SK-N-SH (cell line): ENCODE results near the gene GFOD2. TPM values are rescaled to one million over a fixed set of nuclear protein-coding genes. Genes with fewer than 3 reads are reported as not detected.

ENCODE experiments used
- polyA plus RNA-seq, 3 experiments: library from polyadenylated mRNA; depleted of rRNA; stranded (reverse); fragments of >200 nt; gene quantifications; 2 replicates each; pipeline ENCODE4 v1.2.3, GENCODE V29; 2012

GFOD2 gene
- polyA plus RNA-seq, 1 of the 3 experiments (the other 2 are of a cell fraction): 19.0 TPM

Other genes starting within 250 kb of the GFOD2 start
- gene ATP6V0D1, start 238.2 kb downstream of the GFOD2 start, polyA plus RNA-seq (2012; rRNA removed): 111 and 135 TPM in 2 replicates
- gene AGRP, start 235.8 kb downstream of the GFOD2 start, polyA plus RNA-seq (2012; rRNA removed): not detected in 2 replicates
- gene RIPOR1, start 190.5 kb downstream of the GFOD2 start, polyA plus RNA-seq (2012; rRNA removed): 12.1 and 24.7 TPM in 2 replicates
- 18.8 and 19.6 TPM in 2 replicates for gene CTCF, start 156.8 kb downstream of the GFOD2 start, polyA plus RNA-seq (2012; rRNA removed)
- 4.4 and 4.9 TPM in 2 replicates for gene CARMIL2, start 74.2 kb downstream of the GFOD2 start, polyA plus RNA-seq (2012; rRNA removed)
- 31.3 and 37.8 TPM in 2 replicates for gene ACD, start 59.1 kb downstream of the GFOD2 start, polyA plus RNA-seq (2012; rRNA removed)
- gene PARD6A, start 58.4 kb downstream of the GFOD2 start, polyA plus RNA-seq (2012; rRNA removed): 5.7 and 9.0 TPM in 2 replicates
- gene ENKD1, start 52.6 kb downstream of the GFOD2 start, polyA plus RNA-seq (2012; rRNA removed): 19.5 and 21.0 TPM in 2 replicates
- gene C16orf86, start 52.5 kb downstream of the GFOD2 start, polyA plus RNA-seq (2012; rRNA removed): 4.3 and 5.1 TPM in 2 replicates
- gene RANBP10, start 87.2 kb upstream of the GFOD2 start, polyA plus RNA-seq (2012; rRNA removed): 11.9 and 12.1 TPM in 2 replicates
- gene TSNAXIP1, start 87.6 kb upstream of the GFOD2 start, polyA plus RNA-seq (2012; rRNA removed): 4.4 and 6.8 TPM in 2 replicates
- 32.3 and 34.8 TPM in 2 replicates for gene THAP11, start 123.0 kb upstream of the GFOD2 start, polyA plus RNA-seq (2012; rRNA removed)
- gene NUTF2, start 127.6 kb upstream of the GFOD2 start, polyA plus RNA-seq (2012; rRNA removed): 287 and 449 TPM in 2 replicates
- 48.6 and 57.6 TPM in 2 replicates for gene CENPT, start 128.4 kb upstream of the GFOD2 start, polyA plus RNA-seq (2012; rRNA removed)
- 38.0 and 45.1 TPM in 2 replicates for gene EDC4, start 153.7 kb upstream of the GFOD2 start, polyA plus RNA-seq (2012; rRNA removed)
- 0.41 and 0.45 TPM in 2 replicates for gene NRN1L, start 165.6 kb upstream of the GFOD2 start, polyA plus RNA-seq (2012; rRNA removed)
- 30.1 and 31.4 TPM in 2 replicates for gene PSKH1, start 173.9 kb upstream of the GFOD2 start, polyA plus RNA-seq (2012; rRNA removed)
- gene CTRL, start 212.5 kb upstream of the GFOD2 start, polyA plus RNA-seq (2012; rRNA removed): 1.3 and 1.9 TPM in 2 replicates
- 52.7 and 57.8 TPM in 2 replicates for gene PSMB10, start 217.5 kb upstream of the GFOD2 start, polyA plus RNA-seq (2012; rRNA removed)
- 11.1 and 14.4 TPM in 2 replicates for gene LCAT, start 224.8 kb upstream of the GFOD2 start, polyA plus RNA-seq (2012; rRNA removed)
- 54.3 and 75.8 TPM in 2 replicates for gene SLC12A4, start 249.3 kb upstream of the GFOD2 start, polyA plus RNA-seq (2012; rRNA removed)